Sigmoid colon (tissue), 7 donors: ENCODE results near the gene PDE9A. TPM values are rescaled to one million over a fixed set of nuclear protein-coding genes. Genes with fewer than 3 reads are reported as not detected.

Source experiments
- DNase-seq: peaks from one replicate; pipeline ENCODE4 v3.0.0-alpha.2; 2019
- H3K27ac ChIP-seq, 4 donors: fragments of 200-600 bp; sonication (generic); one replicate each; pipeline ENCODE4 v1.5.1; 2016 to 2019; ENCODE audit warnings: mild to moderate bottlenecking in 1 of 4
- H3K27me3 ChIP-seq, 3 donors: fragments of 200-600 bp; sonication (generic); one replicate each; pipeline ENCODE4 v1.5.1; 2019; ENCODE audit warnings: mild to moderate bottlenecking in 1 of 3
- H3K36me3 ChIP-seq, 4 donors: fragments of 200-600 bp; sonication (generic); one replicate each; pipeline ENCODE4 v1.5.1; 2016 to 2019
- H3K4me1 ChIP-seq, 4 donors: fragments of 200-600 bp; sonication (generic); one replicate each; pipeline ENCODE4 v1.5.1; 2017 to 2019
- H3K4me3 ChIP-seq, 4 donors: fragments of 200-600 bp; sonication (generic); one replicate each; pipeline ENCODE4 v1.5.1; 2017 to 2019; ENCODE audit warnings: mild to moderate bottlenecking in 2 of 4, moderate library complexity in 1 of 4
- H3K9me3 ChIP-seq, 4 donors: fragments of 200-600 bp in 3 of 4; sonication (generic) in 3 of 4; one replicate each; pipeline versions ENCODE4 v1.5.1 to v1.6.1; 2013 to 2019
- EP300 ChIP-seq, 4 donors: sonication (generic); formaldehyde crosslinking; IDR thresholded peaks; one replicate each; pipeline ENCODE4 v1.6.1; 2017; ENCODE audit warnings: antibody characterized with exemption in 4 of 4
- POLR2A ChIP-seq, 2 donors: fragments of 450-650 bp; IDR thresholded peaks; one replicate each; pipeline ENCODE4 v1.6.1; 2016; ENCODE audit warnings: antibody characterized with exemption in 2 of 2, mild to moderate bottlenecking in 2 of 2, moderate library complexity in 2 of 2
- POLR2AphosphoS5 ChIP-seq, 4 donors: sonication (generic); formaldehyde crosslinking; IDR thresholded peaks; one replicate each; pipeline ENCODE4 v1.6.1; 2017; ENCODE audit warnings: antibody characterized with exemption in 4 of 4
- WGBS, 2 donors: extraction: QIAGEN DNeasy Blood & Tissue Kit; methylation state at CpG; one replicate each; pipeline ENCODE4 v1.1.7; 2013; 5-methylcytosine and 5-hydroxymethylcytosine counted together
- intact Hi-C: fragments of 100-400 bp; cut with DNase I; formaldehyde crosslinking; loops from one replicate; pipeline ENCODE4 v1.15.1; 2023
- polyA plus RNA-seq, 3 donors: library from polyadenylated mRNA; stranded (reverse); fragments of 200-250 nt; gene quantifications; one replicate each; pipeline ENCODE4 v1.2.3, GENCODE V29; 2013
- total RNA-seq, 4 donors: library from RNA; depleted of rRNA; stranded (reverse); fragments of >200 nt; gene quantifications; one replicate each; pipeline ENCODE4 v1.1.0, GENCODE V29; 2016
- TF ChIP-seq, protein P1 (sequence below), 4 experiments: fragments of 450-650 bp in 3 of 4; fragments of 200-600 bp in 1 of 4; IDR thresholded peaks; one replicate each; pipeline ENCODE4 v1.5.1; 2016 to 2019; ENCODE audit warnings: antibody characterized with exemption in 4 of 4, mild to moderate bottlenecking in 3 of 4, moderate library complexity in 2 of 4
- donor health status: healthy with polysubstance abuse.
- donor health status: Bipolar disorder and iron deficiency.
- donor health status: healthy.

Gene PDE9A
- total and polyA plus RNA-seq, 7 donors = 71.6 to 433 (median 102) TPM

DNA sequence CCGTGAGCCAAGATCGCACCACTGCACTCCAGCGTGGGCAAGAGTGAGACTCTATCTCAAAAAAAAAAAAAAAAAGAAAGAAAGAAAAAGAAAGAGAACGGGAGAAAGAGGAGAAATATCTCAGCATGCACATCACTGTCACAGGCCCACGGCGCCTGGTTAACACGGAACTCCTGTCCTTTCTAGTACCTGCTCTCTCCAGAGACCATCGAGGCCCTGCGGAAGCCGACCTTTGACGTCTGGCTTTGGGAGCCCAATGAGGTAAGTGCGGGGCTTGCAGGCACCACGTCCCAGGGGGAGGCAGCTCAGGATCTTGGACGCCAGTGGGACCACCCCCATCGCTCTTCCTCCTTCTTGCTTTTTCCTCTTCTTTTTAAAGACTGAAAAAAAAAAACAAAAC lies 100.4 kb downstream of the PDE9A start:
- 95 to 96% methylated on average over 15 of the region's 15 CpGs for WGBS, 2 donors
- intact Hi-C loops = no loop called here

DNA sequence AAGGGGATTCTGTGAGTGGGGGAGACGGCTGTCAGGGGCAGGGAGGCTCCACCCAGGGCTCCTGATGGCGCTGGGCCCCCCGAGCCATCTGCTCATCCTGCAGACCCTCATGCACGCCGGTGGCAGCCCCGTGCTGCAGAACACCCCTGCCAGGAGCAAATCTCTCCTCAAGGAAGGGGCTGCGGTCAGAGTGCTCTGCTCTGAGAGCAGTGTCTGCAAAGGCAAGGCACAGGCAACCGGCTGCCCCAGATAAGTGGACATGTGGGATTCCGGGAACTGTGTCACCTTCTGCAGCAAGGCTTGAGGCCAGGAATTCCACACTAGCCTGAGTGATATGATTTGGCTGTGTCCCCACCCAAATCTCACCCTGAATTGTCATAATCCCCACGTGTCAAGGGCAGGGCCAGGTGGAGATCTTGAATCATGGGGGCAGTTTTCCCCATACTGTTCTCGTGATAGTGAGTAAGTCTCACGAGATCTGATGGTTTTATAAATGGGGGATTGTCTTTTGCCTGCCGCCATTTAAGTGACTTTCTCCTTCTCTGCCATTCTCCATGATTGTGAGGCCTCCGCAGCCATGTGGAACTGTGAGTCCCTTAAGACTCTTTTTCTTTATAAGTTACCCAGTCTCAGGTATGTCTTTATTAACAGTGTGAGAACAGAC lies 101.0 kb downstream of the PDE9A start:
- TF ChIP-seq, protein P1, sequence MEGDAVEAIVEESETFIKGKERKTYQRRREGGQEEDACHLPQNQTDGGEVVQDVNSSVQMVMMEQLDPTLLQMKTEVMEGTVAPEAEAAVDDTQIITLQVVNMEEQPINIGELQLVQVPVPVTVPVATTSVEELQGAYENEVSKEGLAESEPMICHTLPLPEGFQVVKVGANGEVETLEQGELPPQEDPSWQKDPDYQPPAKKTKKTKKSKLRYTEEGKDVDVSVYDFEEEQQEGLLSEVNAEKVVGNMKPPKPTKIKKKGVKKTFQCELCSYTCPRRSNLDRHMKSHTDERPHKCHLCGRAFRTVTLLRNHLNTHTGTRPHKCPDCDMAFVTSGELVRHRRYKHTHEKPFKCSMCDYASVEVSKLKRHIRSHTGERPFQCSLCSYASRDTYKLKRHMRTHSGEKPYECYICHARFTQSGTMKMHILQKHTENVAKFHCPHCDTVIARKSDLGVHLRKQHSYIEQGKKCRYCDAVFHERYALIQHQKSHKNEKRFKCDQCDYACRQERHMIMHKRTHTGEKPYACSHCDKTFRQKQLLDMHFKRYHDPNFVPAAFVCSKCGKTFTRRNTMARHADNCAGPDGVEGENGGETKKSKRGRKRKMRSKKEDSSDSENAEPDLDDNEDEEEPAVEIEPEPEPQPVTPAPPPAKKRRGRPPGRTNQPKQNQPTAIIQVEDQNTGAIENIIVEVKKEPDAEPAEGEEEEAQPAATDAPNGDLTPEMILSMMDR (IDR thresholded peaks at IDR 0.05) = no peak
- TF ChIP-seq EP300 (IDR thresholded peaks at IDR 0.05) (no peak), POLR2AphosphoS5 (IDR thresholded peaks at IDR 0.05) (no peak), POLR2A (IDR thresholded peaks at IDR 0.05) (no peak)
- Histone ChIP-seq H3K9me3 (no peaks in the 10 kb centered on the region), H3K4me3 (no peak overlapping the region), H3K27me3 (no peaks in the 10 kb centered on the region), H3K4me1 (peaks cover 0 to 30% (median 16%) of the 10 kb centered on the region in 4 donors), H3K27ac (no peak overlapping the region), H3K36me3 (peaks cover 5 to 76% (median 31%) of the 10 kb centered on the region in 4 donors)
- intact Hi-C loops = no loop called here
- DNase-seq = no peak
- 87 to 95% methylated on average over 14 of the region's 14 CpGs for WGBS, 2 donors

More for the DNA sequence above, 100.4 kb downstream of the PDE9A start:
- H3K27ac ChIP-seq = no peak overlapping the region
- DNase-seq = no peak
- H3K4me1 ChIP-seq = peaks cover 0 to 36% (median 22%) of the 10 kb centered on the region in 4 donors
- no peaks in the 10 kb centered on the region for H3K27me3 ChIP-seq
- H3K9me3 ChIP-seq = no peaks in the 10 kb centered on the region
- H3K36me3 ChIP-seq = peaks cover 5 to 71% (median 31%) of the 10 kb centered on the region in 4 donors
- TF ChIP-seq, protein P1 (IDR thresholded peaks at IDR 0.05) = no peak
- no peak for TF ChIP-seq POLR2AphosphoS5 (IDR thresholded peaks at IDR 0.05)
- no peak for TF ChIP-seq POLR2A (IDR thresholded peaks at IDR 0.05)
- no peak for TF ChIP-seq EP300 (IDR thresholded peaks at IDR 0.05)
- no peak overlapping the region for H3K4me3 ChIP-seq

DNA sequence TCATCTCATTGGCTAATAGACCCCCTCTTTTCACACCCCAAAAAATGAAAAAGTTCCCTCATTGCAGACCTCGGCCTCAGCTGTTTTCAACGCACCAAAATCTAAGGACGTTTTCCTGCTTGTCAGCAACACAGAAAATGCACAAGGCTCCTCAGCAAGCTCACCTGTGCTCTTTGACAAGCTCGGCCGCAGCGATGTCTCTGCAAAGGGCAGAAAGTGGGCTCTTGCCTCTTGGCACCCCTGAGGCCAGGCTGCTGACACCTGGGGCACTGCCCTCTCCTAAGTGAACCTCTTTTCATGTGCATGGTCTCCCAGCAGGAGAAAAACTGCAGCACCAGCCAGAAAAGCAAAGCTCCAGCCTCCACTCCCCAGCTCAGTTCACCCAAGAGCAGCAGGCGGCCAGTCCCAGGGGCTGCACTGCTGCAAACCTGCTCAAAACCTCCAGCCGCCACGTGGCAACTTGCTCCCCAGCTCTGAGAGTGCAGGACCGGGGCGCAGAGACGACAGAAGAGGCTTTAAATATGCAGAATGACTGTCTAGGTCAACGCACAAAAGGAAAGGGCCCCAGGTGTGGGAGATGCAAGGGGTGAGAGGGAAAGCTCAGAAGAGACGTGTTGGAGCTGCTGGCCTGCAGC lies 101.7 kb downstream of the PDE9A start:
- Histone ChIP-seq H3K36me3 (peaks cover 5 to 83% (median 34%) of the 10 kb centered on the region in 4 donors), H3K4me1 (peaks cover 0 to 23% (median 12%) of the 10 kb centered on the region in 4 donors), H3K4me3 (no peak overlapping the region), H3K9me3 (no peaks in the 10 kb centered on the region), H3K27me3 (no peaks in the 10 kb centered on the region), H3K27ac (no peak overlapping the region)
- no peak for TF ChIP-seq POLR2AphosphoS5 (IDR thresholded peaks at IDR 0.05)
- no peak for TF ChIP-seq POLR2A (IDR thresholded peaks at IDR 0.05)
- no peak for TF ChIP-seq EP300 (IDR thresholded peaks at IDR 0.05)
- TF ChIP-seq, protein P1 (IDR thresholded peaks at IDR 0.05) = no peak
- 92 to 93% methylated on average over 14 of the region's 14 CpGs for WGBS, 2 donors
- intact Hi-C loops = no loop called here
- no peak for DNase-seq

DNA sequence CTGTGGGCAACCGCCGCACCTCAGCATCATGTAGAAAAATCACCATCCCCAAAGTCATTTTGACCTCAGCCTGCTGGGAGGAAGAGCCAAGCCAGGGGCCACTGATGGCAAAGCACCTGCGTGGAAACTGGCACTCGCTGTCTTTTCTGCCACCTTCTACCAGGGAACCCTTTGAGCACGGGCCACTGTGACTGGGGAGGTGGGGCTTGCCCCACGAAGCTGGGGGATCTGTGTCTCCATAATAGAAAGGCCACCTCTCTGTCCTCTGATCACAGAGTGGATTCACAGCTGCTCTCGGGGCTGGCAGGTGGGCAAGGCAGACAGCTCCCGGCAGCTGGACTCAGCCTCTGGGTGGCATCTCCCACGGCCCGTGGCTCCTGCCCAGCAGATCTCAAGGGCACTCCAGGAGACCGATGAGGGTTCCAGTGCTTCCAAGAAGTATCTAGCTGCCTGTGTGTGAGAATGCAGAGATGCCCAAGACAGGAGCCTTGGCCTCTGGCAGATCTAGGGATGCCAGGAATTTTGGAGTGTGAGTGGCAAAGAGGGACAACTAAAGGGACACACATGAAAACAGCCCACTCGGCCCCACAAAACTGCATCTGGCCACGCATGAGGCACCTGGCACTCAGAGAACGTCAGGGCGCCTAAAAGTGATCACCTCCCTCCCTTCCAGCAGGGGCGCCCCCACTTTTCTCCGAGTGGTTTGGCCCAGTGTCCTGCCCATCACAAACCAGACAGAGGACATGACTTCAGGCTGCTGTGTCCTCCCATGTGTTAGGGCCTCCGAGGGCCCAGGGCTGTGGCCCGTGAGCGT lies 102.6 kb downstream of the PDE9A start:
- H3K36me3 ChIP-seq = peaks cover 11 to 92% (median 37%) of the 10 kb centered on the region in 4 donors
- WGBS, 2 donors = 91 to 93% methylated on average over 20 of the region's 20 CpGs
- intact Hi-C loops = no loop called here

More for the DNA sequence above, 102.6 kb downstream of the PDE9A start:
- no peaks in the 10 kb centered on the region for H3K9me3 ChIP-seq
- no peak overlapping the region for H3K27ac ChIP-seq
- TF ChIP-seq POLR2AphosphoS5 (IDR thresholded peaks at IDR 0.05) (no peak), POLR2A (IDR thresholded peaks at IDR 0.05) (no peak), EP300 (IDR thresholded peaks at IDR 0.05) (no peak)
- TF ChIP-seq, protein P1 (IDR thresholded peaks at IDR 0.05) = no peak
- H3K27me3 ChIP-seq = no peaks in the 10 kb centered on the region
- no peak for DNase-seq
- no peak overlapping the region for H3K4me3 ChIP-seq
- peaks cover 0 to 15% (median 7%) of the 10 kb centered on the region in 4 donors for H3K4me1 ChIP-seq
